H1 (cell line): ENCODE data around the gene NUP188. TPM values are rescaled to one million over a fixed set of nuclear protein-coding genes. Genes with fewer than 3 reads are reported as not detected.

Source experiments
- CTCF ChIA-PET: fragments of 300-600 bp; sonication (Branson Sonifier 250); formaldehyde crosslinking; loops from one replicate; lab custom pipeline; 2021; ENCODE audit not compliant: partially characterized antibody; lab: Charles Lee
- POLR2A ChIA-PET: fragments of 300-600 bp; sonication (Branson Sonifier 250); formaldehyde crosslinking; loops from one replicate; lab custom pipeline; 2021; ENCODE audit warnings: inconsistent platforms; ENCODE audit not compliant: partially characterized antibody; lab: Charles Lee
- DNase-seq, 2 experiments: peaks; one replicate each; pipeline versions ENCODE4 v3.0.0 to v3.0.0-alpha.2; 2010 to 2022; ENCODE audit warnings: low spot score in 2 of 2, low read depth in 1 of 2, mixed read lengths in 1 of 2
- FAIRE-seq: peaks from 2 replicates; lab custom pipeline; 2011; peaks lifted over from hg19 to GRCh38; lab: Jason Lieb, UNC
- H2AFZ ChIP-seq: 2 replicates; pipeline ENCODE4 v1.8.1; 2012; ENCODE audit warnings: low read length, inconsistent platforms
- H2AK5ac ChIP-seq: 2 replicates; pipeline ENCODE4 v1.6.1; 2013; ENCODE audit warnings: low read depth, low read length
- H2BK120ac ChIP-seq: replicated peaks from 2 replicates; pipeline ENCODE3; 2013; ENCODE audit warnings: low read depth, low read length, inconsistent platforms
- H2BK12ac ChIP-seq: 2 replicates; pipeline ENCODE4 v1.6.1; 2013; ENCODE audit warnings: low read depth, low read length
- H2BK15ac ChIP-seq: 2 replicates; pipeline ENCODE4 v1.6.1; 2013; ENCODE audit warnings: low read length
- H2BK20ac ChIP-seq: 2 replicates; pipeline ENCODE4 v1.6.1; 2013; ENCODE audit warnings: low read length
- H2BK5ac ChIP-seq: 2 replicates; pipeline ENCODE4 v1.6.1; 2013; ENCODE audit warnings: low read depth, low read length
- H3K14ac ChIP-seq: 2 replicates; pipeline ENCODE4 v1.6.1; 2013; ENCODE audit warnings: inconsistent platforms; ENCODE audit not compliant: insufficient read length
- H3K18ac ChIP-seq: 2 replicates; pipeline ENCODE4 v1.6.1; 2013; ENCODE audit warnings: low read length; ENCODE audit errors: extremely low read depth
- H3K23ac ChIP-seq: 2 replicates; pipeline ENCODE4 v1.6.1; 2013; ENCODE audit warnings: inconsistent platforms; ENCODE audit not compliant: insufficient read length
- H3K23me2 ChIP-seq: 2 replicates; pipeline ENCODE4 v1.6.1; 2013; ENCODE audit warnings: low read depth, low read length
- H3K27ac ChIP-seq: 2 replicates; pipeline ENCODE4 v1.6.1; 2011; ENCODE audit warnings: low read depth, low read length, inconsistent platforms
- H3K27me3 ChIP-seq, 4 experiments: replicated peaks in 1 of 4; 1 replicate in 1 of 4; 2 replicates in 3 of 4; pipeline versions ENCODE4 v1.6.1 to v1.8.1; 2011 to 2013; ENCODE audit warnings: low read length in 3 of 4, mild to moderate bottlenecking in 3 of 4, inconsistent platforms in 2 of 4, mixed read lengths in 2 of 4, moderate library complexity in 1 of 4; ENCODE audit not compliant: control insufficient read depth in 3 of 4, insufficient read depth in 3 of 4; ENCODE audit errors: extremely low read depth in 1 of 4
- H3K36me3 ChIP-seq, 4 experiments: 2 replicates each; pipeline versions ENCODE4 v1.6.1 to v1.8.1; 2011 to 2013; ENCODE audit warnings: mild to moderate bottlenecking in 4 of 4, low read length in 3 of 4, moderate library complexity in 2 of 4, control low read depth in 1 of 4, inconsistent platforms in 1 of 4; ENCODE audit not compliant: insufficient read depth in 4 of 4, control insufficient read depth in 2 of 4
- H3K4ac ChIP-seq: replicated peaks from 2 replicates; pipeline ENCODE3; 2013; ENCODE audit warnings: low read length, low read depth, mixed read lengths, inconsistent platforms; ENCODE audit not compliant: insufficient read length
- H3K4me1 ChIP-seq, 4 experiments: replicated peaks in 1 of 4; 1 replicate in 1 of 4; 2 replicates in 3 of 4; pipeline versions ENCODE4 v1.6.1 to v1.8.1; 2011 to 2013; ENCODE audit warnings: low read length in 3 of 4, inconsistent platforms in 2 of 4, mixed read lengths in 1 of 4; ENCODE audit not compliant: insufficient read depth in 4 of 4, control insufficient read depth in 3 of 4
- H3K4me2 ChIP-seq, 2 experiments: 2 replicates each; pipeline versions ENCODE4 v1.6.1 to v1.8.1; 2011 to 2013; ENCODE audit warnings: low read depth in 2 of 2, low read length in 2 of 2, control low read depth in 1 of 2, inconsistent platforms in 1 of 2, mild to moderate bottlenecking in 1 of 2; ENCODE audit not compliant: insufficient read depth in 1 of 2
- H3K4me3 ChIP-seq, 4 experiments: fragments of 200-600, 300-600 bp in 1 of 4; sonication (generic), shearing (Covaris generic), sonication (Bioruptor Twin) in 1 of 4; 2 replicates each; pipeline versions ENCODE4 v1.5.1 to v1.8.1; 2011 to 2016; ENCODE audit warnings: low read length in 4 of 4, low read depth in 3 of 4, control low read depth in 2 of 4, inconsistent platforms in 2 of 4, mild to moderate bottlenecking in 2 of 4, mixed read lengths in 1 of 4, moderate library complexity in 1 of 4; ENCODE audit not compliant: insufficient read depth in 2 of 4; ENCODE audit errors: extremely low read depth in 1 of 4
- H3K56ac ChIP-seq: replicated peaks from 2 replicates; pipeline ENCODE3; 2013; ENCODE audit warnings: low read depth, mild to moderate bottlenecking, mixed read lengths, low read length, inconsistent platforms; ENCODE audit not compliant: insufficient read length
- H3K79me1 ChIP-seq: 2 replicates; pipeline ENCODE4 v1.6.1; 2013; ENCODE audit warnings: low read depth, low read length, control low read depth
- H3K79me2 ChIP-seq, 2 experiments: 2 replicates each; pipeline versions ENCODE4 v1.6.1 to v1.8.1; 2012 to 2013; ENCODE audit warnings: low read length in 2 of 2, mild to moderate bottlenecking in 2 of 2, inconsistent platforms in 1 of 2; ENCODE audit not compliant: insufficient read depth in 2 of 2, control insufficient read depth in 1 of 2
- H3K9ac ChIP-seq, 4 experiments: replicated peaks in 1 of 4; 1 replicate in 1 of 4; 2 replicates in 3 of 4; pipeline versions ENCODE4 v1.6.1 to v1.8.1; 2011 to 2013; ENCODE audit warnings: low read depth in 3 of 4, low read length in 3 of 4, control low read depth in 2 of 4, mild to moderate bottlenecking in 2 of 4, moderate library complexity in 2 of 4, inconsistent platforms in 1 of 4; ENCODE audit errors: extremely low read depth in 1 of 4
- H3K9me3 ChIP-seq, 2 experiments: 2 replicates each; pipeline versions ENCODE4 v1.6.1 to v1.8.1; 2012 to 2013; ENCODE audit warnings: mild to moderate bottlenecking in 2 of 2, moderate library complexity in 2 of 2, control low read depth in 1 of 2, inconsistent platforms in 1 of 2, low read depth in 1 of 2, low read length in 1 of 2, mixed read lengths in 1 of 2; ENCODE audit not compliant: insufficient read depth in 2 of 2
- H4K20me1 ChIP-seq, 2 experiments: replicated peaks in 1 of 2; 2 replicates each; pipeline versions ENCODE3 to v1.8.1; 2011 to 2013; ENCODE audit warnings: inconsistent platforms in 2 of 2, low read length in 2 of 2, mild to moderate bottlenecking in 1 of 2; ENCODE audit not compliant: insufficient read depth in 2 of 2, control insufficient read depth in 1 of 2
- H4K5ac ChIP-seq: 2 replicates; pipeline ENCODE4 v1.6.1; 2013; ENCODE audit warnings: low read length, low read depth, mixed read lengths, inconsistent platforms; ENCODE audit not compliant: insufficient read length
- H4K8ac ChIP-seq: 2 replicates; pipeline ENCODE4 v1.8.0; 2013; ENCODE audit warnings: mild to moderate bottlenecking, moderate library complexity, low read length, inconsistent platforms; ENCODE audit not compliant: insufficient read depth; ENCODE audit errors: extremely low read depth
- H4K91ac ChIP-seq: replicated peaks from 2 replicates; pipeline ENCODE3; 2013; ENCODE audit warnings: low read length, mixed read lengths, inconsistent platforms; ENCODE audit not compliant: insufficient read length
- ATF2 ChIP-seq: IDR thresholded peaks from 2 replicates; pipeline ENCODE4 v1.6.1; 2012; ENCODE audit warnings: low read length, inconsistent platforms
- FOSL1 ChIP-seq: IDR thresholded peaks from 2 replicates; pipeline ENCODE4 v1.6.1; 2011; ENCODE audit warnings: mild to moderate bottlenecking, low read depth, low read length, moderate library complexity; ENCODE audit not compliant: insufficient read depth
- GTF2F1 ChIP-seq: IDR thresholded peaks from 2 replicates; pipeline ENCODE4 v1.6.1; 2012; ENCODE audit warnings: low read depth, low read length, improper control_type of control experiment, borderline replicate concordance
- KDM1A ChIP-seq: fragments of 200-600, 300-600 bp; sonication (generic); IDR thresholded peaks from 2 replicates; pipeline ENCODE4 v1.7.1; 2016; ENCODE audit warnings: mild to moderate bottlenecking, low read length, borderline replicate concordance
- POLR2AphosphoS5 ChIP-seq: IDR thresholded peaks from 2 replicates; pipeline ENCODE4 v1.6.1; 2011; ENCODE audit warnings: low read depth, low read length
- RAD21 ChIP-seq, 2 experiments: IDR thresholded peaks in 1 of 2; conservative IDR thresholded peaks in 1 of 2; 2 replicates each; pipeline ENCODE4 v1.6.1; 2011; ENCODE audit warnings: low read depth in 2 of 2, low read length in 2 of 2, improper control_type of control experiment in 1 of 2, inconsistent platforms in 1 of 2, mild to moderate bottlenecking in 1 of 2, moderate library complexity in 1 of 2
- RXRA ChIP-seq: IDR thresholded peaks from 2 replicates; pipeline ENCODE4 v1.6.1; 2011; ENCODE audit warnings: low read depth, mild to moderate bottlenecking, low read length, moderate library complexity; ENCODE audit not compliant: insufficient read depth
- SAP30 ChIP-seq: fragments of 300-600 bp; sonication (generic); IDR thresholded peaks from 2 replicates; pipeline ENCODE4 v1.7.1; 2012; ENCODE audit warnings: low read length, moderate library complexity, mild to moderate bottlenecking, inconsistent platforms; ENCODE audit not compliant: insufficient read depth, insufficient replicate concordance
- WGBS, 2 experiments: shearing (Covaris generic) in 1 of 2; methylation state at CpG; one replicate each; pipeline versions ENCODE4 v1.1.6 to v1.1.7; 2013 to 2015; ENCODE audit warnings: low lambda C conversion rate in 2 of 2, mixed read lengths in 2 of 2, inconsistent platforms in 1 of 2, low coverage in 1 of 2, missing lambda C conversion rate in 1 of 2; ENCODE audit not compliant: insufficient replicate concordance in 2 of 2, insufficient coverage in 1 of 2, insufficient read length in 1 of 2; ENCODE audit errors: extremely low coverage in 1 of 2, missing lambda C conversion rate in 1 of 2; 5-methylcytosine and 5-hydroxymethylcytosine counted together
- polyA plus RNA-seq, 7 experiments: library from polyadenylated mRNA; depleted of rRNA in 3 of 7; stranded (reverse) in 5 of 7; unstranded in 2 of 7; fragments of >200 nt in 5 of 7; fragments of 200-250 nt in 2 of 7; gene quantifications; 1 replicate in 5 of 7; 2 replicates in 1 of 7; 4 replicates in 1 of 7; pipeline versions ENCODE4 v1.2.1 to v1.2.3, GENCODE V29; 2011 to 2013; ENCODE audit warnings: missing spikeins in 2 of 7, mixed read lengths in 2 of 7
- total RNA-seq: library from RNA; stranded (reverse); fragmentation: NEBNext Ultra II Directional; extraction: Animal tissue kit (Norgen Biotek cat#: 25700); gene quantifications from 2 replicates; pipeline ENCODE4 v1.2.1, GENCODE V29; 2021

Gene NUP188
- total and polyA plus RNA-seq, 2 of the 8 experiments (the other 6 are each of a cell fraction or from before 2014, with no cell fraction given): 90.1 to 111 TPM

GRCh38 chr9:129008469-129008965, 61.0 kb downstream of the NUP188 start:
- Histone ChIP-seq H3K23me2 (0 out of 2 replicates have a peak, but pooled peaks cover 1% of the 10 kb centered on the region), H3K36me3 (peaks cover 16 to 54% (median 31%) of the 10 kb centered on the region in 4 experiments; a peak in 7 of 8 replicates), H3K9me3 (no peaks in the 10 kb centered on the region), H3K18ac (no peak overlapping the region), H3K27ac (no peak overlapping the region), H2BK12ac (no peak overlapping the region), H3K4me3 (no peak overlapping the region), H3K9ac (no peak overlapping the region), H2AFZ (no peak overlapping the region), H3K4me1 (no peaks in the 10 kb centered on the region), H2AK5ac (no peak overlapping the region), H4K91ac (no peak overlapping the region), H2BK5ac (no peak overlapping the region; the same call in 1 of the 2 replicates), H3K79me2 (no peaks in the 10 kb centered on the region), H2BK120ac (no peak overlapping the region), H4K20me1 (peaks cover 4 to 22% of the 10 kb centered on the region in 2 experiments), H3K14ac (no peak overlapping the region), H3K4me2 (no peak overlapping the region), H3K23ac (no peak overlapping the region), H2BK20ac (no peak overlapping the region), H4K8ac (no peak overlapping the region), H3K4ac (no peak overlapping the region), H3K56ac (no peak overlapping the region), H3K79me1 (peaks cover 2% of the 10 kb centered on the region), H2BK15ac (no peak overlapping the region), H3K27me3 (no peaks in the 10 kb centered on the region), H4K5ac (no peak overlapping the region)
- ChIA-PET POLR2A (interaction anchor here (0.8 to 3.0 kb wide), 6 partner anchors 10 to 62 kb away, joined by 3 to 11 read pairs (median 6); partner anchors contain the start of gene SH3GLB2), CTCF (interaction anchor here (0.6 to 7.8 kb wide), 6 partner anchors 12 to 144 kb away, joined by 3 to 89 read pairs (median 8); partner anchors contain the start of gene SH3GLB2)
- FAIRE-seq (no peak), DNase-seq (no peak)
- WGBS, 2 experiments: 73% methylated on average over 6 of the region's 6 CpGs; no CpG with 5 or more reads in 1 of the 2 experiments
- TF ChIP-seq ATF2: no peak
- TF ChIP-seq GTF2F1: no peak
- TF ChIP-seq RAD21 (IDR thresholded peaks at IDR 0.05 in 1 of 2, conservative IDR thresholded peaks at IDR 0.05 in 1 of 2; ENCODE audit: low read depth in 2 of 2, low read length in 2 of 2): no peak
- TF ChIP-seq RXRA: no peak
- TF ChIP-seq KDM1A: no peak
- peak; percentile 80; the same call in 1 of the 2 replicates for TF ChIP-seq POLR2AphosphoS5
- TF ChIP-seq FOSL1: no peak
- no peak for TF ChIP-seq SAP30
- TF ChIP-seq, all 59 proteins: peak for 1
